Measurements from ENCODE around the gene XPO6. TPM values are rescaled to one million over a fixed set of nuclear protein-coding genes. Genes with fewer than 3 reads are reported as not detected.
"Not testable (repeated sequence)": the region's sequence is repeated elsewhere in the genome, so short reads cannot be mapped to it uniquely, and the experiment has no call there.

The XPO6 gene
- total RNA-seq, 1 experiment from 2014 or later, result 135 TPM

- H3K4me3 ChIP-seq (ENCODE audit: low read depth in 2 of 2, low read length in 2 of 2); H3K36me3 ChIP-seq (ENCODE audit: control insufficient read depth, insufficient read depth, low read length); BruUV-seq (replicated peaks); H3K27me3 ChIP-seq (ENCODE audit: control insufficient read depth, insufficient read depth, low read length); DNase-seq (ENCODE audit: low read depth, low spot score); H3K9me3 ChIP-seq (ENCODE audit: control insufficient read depth, insufficient read depth, low read depth, low read length); POLR2A ChIA-PET; intact Hi-C loops (cut with micrococcal nuclease; ENCODE audit: unreplicated experiment); CTCF ChIA-PET; in situ Hi-C loops (cut with HindIII; ENCODE audit: low pct_unique_long_range_greater_than_20kb, low sequenced_read_pairs); ATAC-seq; H3K4me1 ChIP-seq (ENCODE audit: control insufficient read depth, insufficient read depth, low read length); H3K27ac ChIP-seq (ENCODE audit: low read length): not testable (repeated sequence)
These were observed 8.0 kb upstream of the XPO6 start for GRCh38 chr16:28219777-28220176.

- ChIA-PET CTCF (no interaction called here), POLR2A (no interaction called here)
- no TSS peak for BruUV-seq (replicated peaks)
These were observed 7.5 kb upstream of the XPO6 start for GRCh38 chr16:28219282-28219681.

More at GRCh38 chr16:28219282-28219681, 7.5 kb upstream of the XPO6 start:
- H3K27ac ChIP-seq (ENCODE audit: low read length), result no peak overlapping the region
- DNase-seq (ENCODE audit: low read depth, low spot score), result no peak
- no peaks in the 10 kb centered on the region for H3K27me3 ChIP-seq (ENCODE audit: control insufficient read depth, insufficient read depth, low read length)
- TF ChIP-seq SIN3A (IDR thresholded peaks at IDR 0.05; ENCODE audit: borderline replicate concordance, insufficient read depth, low read depth, low read length) (no peak), CTCF (IDR thresholded peaks at IDR 0.05) (no peak), POLR2AphosphoS5 (IDR thresholded peaks at IDR 0.05; ENCODE audit: low read depth, low read length) (no peak), TCF7L2 (IDR thresholded peaks at IDR 0.05; ENCODE audit: low read depth, low read length) (no peak), REST (IDR thresholded peaks at IDR 0.05; ENCODE audit: insufficient read depth in 1 of 2, low read depth in 2 of 2, low read length in 1 of 2) (no peak)
- no peak overlapping the region for H3K4me3 ChIP-seq (ENCODE audit: low read depth in 2 of 2, low read length in 2 of 2)
- no peaks in the 10 kb centered on the region for H3K9me3 ChIP-seq (ENCODE audit: control insufficient read depth, insufficient read depth, low read depth, low read length)
- no peaks in the 10 kb centered on the region for H3K4me1 ChIP-seq (ENCODE audit: control insufficient read depth, insufficient read depth, low read length)
- no peak for ATAC-seq
- no peaks in the 10 kb centered on the region for H3K36me3 ChIP-seq (ENCODE audit: control insufficient read depth, insufficient read depth, low read length)
- in situ Hi-C loops (cut with HindIII; ENCODE audit: low pct_unique_long_range_greater_than_20kb, low sequenced_read_pairs), result no loop called here
- intact Hi-C loops (cut with micrococcal nuclease; ENCODE audit: unreplicated experiment), result no loop called here

All from Panc1 (cell line).